Lower lobe of right lung (tissue), 2 donors: ENCODE measurements around the gene NAT8L. TPM values are rescaled to one million over a fixed set of nuclear protein-coding genes. Genes with fewer than 3 reads are reported as not detected.

Source experiments
- ATAC-seq, 2 donors: fragments of 200-7000 bp; cut with Tn5 transposase; one replicate each; pipeline ENCODE4 v1.9.1; 2020 to 2022; ENCODE audit warnings: mild to moderate bottlenecking in 2 of 2, moderate library complexity in 2 of 2
- DNase-seq: peaks from one replicate; pipeline ENCODE4 v3.0.0-alpha.2; 2020
- H3K27ac ChIP-seq: fragments of 200-600 bp; one replicate; pipeline ENCODE4 v1.8.0; 2022
- H3K27me3 ChIP-seq: fragments of 200-600 bp; one replicate; pipeline ENCODE4 v1.8.0; 2022; ENCODE audit warnings: low read depth
- H3K36me3 ChIP-seq: fragments of 200-600 bp; one replicate; pipeline ENCODE4 v1.8.0; 2022; ENCODE audit warnings: mild to moderate bottlenecking
- H3K4me1 ChIP-seq: fragments of 200-600 bp; one replicate; pipeline ENCODE4 v1.8.0; 2022
- H3K4me3 ChIP-seq: fragments of 200-600 bp; one replicate; pipeline ENCODE4 v1.8.0; 2022; ENCODE audit warnings: mild to moderate bottlenecking
- H3K9me3 ChIP-seq: fragments of 200-600 bp; one replicate; pipeline ENCODE4 v1.8.0; 2022
- CTCF ChIP-seq: fragments of 200-600 bp; IDR thresholded peaks from one replicate; pipeline ENCODE4 v1.8.0; 2022; ENCODE audit warnings: antibody characterized with exemption, mild to moderate bottlenecking
- intact Hi-C: fragments of 100-400 bp; cut with DNase I; formaldehyde crosslinking; loops from one replicate; pipeline ENCODE4 v1.11.0; 2022
- total RNA-seq: library from RNA; stranded (reverse); fragmentation: NEBNext Ultra II Directional; extraction: Animal tissue kit (Norgen Biotek cat#: 25700); gene quantifications from one replicate; pipeline ENCODE4 v1.2.1, GENCODE V29; 2021
- donor health status: DM: no; HTN: yes; CAD: no; lungs with severe emphysema.

Gene NAT8L
- total RNA-seq, 1 donor from 2014 or later: 0.24 TPM

GRCh38 chr4:2072971-2073807, 14.1 kb downstream of the NAT8L start:
- DNase-seq (no peak), ATAC-seq (no peak)
- no peak overlapping the region for H3K4me3 ChIP-seq
- H3K27ac ChIP-seq: no peak overlapping the region
- intact Hi-C loops: no loop called here
- no peak for TF ChIP-seq CTCF
- H3K9me3 ChIP-seq: no peaks in the 10 kb centered on the region
- H3K27me3 ChIP-seq: peaks cover 14% of the 10 kb centered on the region
- H3K4me1 ChIP-seq: no peaks in the 10 kb centered on the region
- no peaks in the 10 kb centered on the region for H3K36me3 ChIP-seq

GRCh38 chr4:2073808-2074481, 14.8 kb downstream of the NAT8L start:
- H3K27ac ChIP-seq: no peak overlapping the region
- no peaks in the 10 kb centered on the region for H3K9me3 ChIP-seq
- TF ChIP-seq CTCF: no peak
- H3K36me3 ChIP-seq: no peaks in the 10 kb centered on the region
- H3K27me3 ChIP-seq: peaks cover 7% of the 10 kb centered on the region
- ATAC-seq (no peak), DNase-seq (no peak)
- H3K4me1 ChIP-seq: no peaks in the 10 kb centered on the region
- intact Hi-C loops: no loop called here
- no peak overlapping the region for H3K4me3 ChIP-seq

- Histone ChIP-seq H3K36me3 (no peaks in the 10 kb centered on the region), H3K9me3 (no peaks in the 10 kb centered on the region), H3K4me3 (no peak overlapping the region), H3K4me1 (no peaks in the 10 kb centered on the region), H3K27ac (no peak overlapping the region), H3K27me3 (peaks cover 5% of the 10 kb centered on the region)
- intact Hi-C loops: no loop called here
- TF ChIP-seq CTCF: no peak
- DNase-seq: no peak
- ATAC-seq: no peak
Observed at GRCh38 chr4:2074588-2074987, 15.5 kb downstream of the NAT8L start.

- DNase-seq: no peak
- H3K27ac ChIP-seq: no peak overlapping the region
Observed at GRCh38 chr4:2075171-2075986, 16.3 kb downstream of the NAT8L start.

More at GRCh38 chr4:2075171-2075986, 16.3 kb downstream of the NAT8L start:
- Histone ChIP-seq H3K4me3 (no peak overlapping the region), H3K9me3 (no peaks in the 10 kb centered on the region), H3K4me1 (no peaks in the 10 kb centered on the region), H3K27me3 (peaks cover 5% of the 10 kb centered on the region), H3K36me3 (no peaks in the 10 kb centered on the region)
- no peak for ATAC-seq
- TF ChIP-seq CTCF: no peak
- intact Hi-C loops: no loop called here
